Measurements from ENCODE around the gene RFLNA. TPM values are rescaled to one million over a fixed set of nuclear protein-coding genes. Genes with fewer than 3 reads are reported as not detected.

RFLNA gene
- polyA plus RNA-seq, 1 donor from 2014 or later: 9.6 TPM

DNA sequence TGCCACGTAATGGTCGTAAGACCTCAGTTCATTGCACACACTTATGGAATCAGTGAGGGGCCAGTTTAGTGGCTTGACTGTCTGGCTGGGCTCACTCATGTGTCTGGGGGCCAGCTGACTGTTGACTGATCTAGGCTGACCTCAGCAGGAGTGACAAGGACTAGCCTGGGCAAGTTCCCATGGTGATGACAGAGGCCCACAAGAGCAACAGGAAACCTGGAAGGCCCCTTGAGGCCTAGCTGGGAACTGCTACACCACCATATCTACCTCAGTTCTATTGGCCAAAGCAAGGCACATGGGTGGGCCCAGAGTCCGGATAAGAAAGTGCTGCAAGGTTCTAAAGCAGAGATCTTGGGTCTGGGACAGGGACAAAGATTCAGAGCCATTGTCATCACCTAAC is 21.3 kb upstream of the RFLNA start:
- no peaks in the 10 kb centered on the region for H4K20me1 ChIP-seq (ENCODE audit: insufficient read depth)
- no peak overlapping the region for H3K9ac ChIP-seq (ENCODE audit: low read length)
- H3K9me3 ChIP-seq (ENCODE audit: low read length): no peaks in the 10 kb centered on the region
- H3K4me3 ChIP-seq (ENCODE audit: low read length): no peak overlapping the region
- H3K27me3 ChIP-seq (ENCODE audit: insufficient read depth, low read depth, low read length): no peaks in the 10 kb centered on the region
- no peaks in the 10 kb centered on the region for H3K79me2 ChIP-seq (replicated peaks; ENCODE audit: insufficient read depth, low read length)
- no peak overlapping the region for H2AFZ ChIP-seq (ENCODE audit: low read depth, low read length)
- H3K27ac ChIP-seq (ENCODE audit: low read length): no peak overlapping the region
- no peak overlapping the region for H3K4me2 ChIP-seq (ENCODE audit: low read length)
- no peaks in the 10 kb centered on the region for H3K9me2 ChIP-seq (ENCODE audit: insufficient read depth, low read length)
- no peaks in the 10 kb centered on the region for H3K36me3 ChIP-seq (ENCODE audit: insufficient read depth, low read length)
- no peaks in the 10 kb centered on the region for H3F3A ChIP-seq (ENCODE audit: insufficient read depth, low read length, poor library complexity, severe bottlenecking)
- TF ChIP-seq RAD21 (conservative IDR thresholded peaks at IDR 0.05) (no peak), EZH2 (IDR thresholded peaks at IDR 0.05; ENCODE audit: borderline replicate concordance, insufficient read depth, low read length, poor library complexity, severe bottlenecking) (no peak), SMC3 (conservative IDR thresholded peaks at IDR 0.05; ENCODE audit: poor library complexity) (no peak), POLR2AphosphoS5 (IDR thresholded peaks at IDR 0.05) (no peak), TAF1 (IDR thresholded peaks at IDR 0.05; ENCODE audit: low read depth) (no peak), EP300 (conservative IDR thresholded peaks at IDR 0.05; ENCODE audit: poor library complexity, severe bottlenecking) (no peak), MXI1 (conservative IDR thresholded peaks at IDR 0.05; ENCODE audit: poor library complexity, severe bottlenecking) (no peak), CTCF (IDR thresholded peaks at IDR 0.05; ENCODE audit: poor library complexity, severe bottlenecking) (no peak), REST (IDR thresholded peaks at IDR 0.05; ENCODE audit: borderline replicate concordance) (no peak)

DNA sequence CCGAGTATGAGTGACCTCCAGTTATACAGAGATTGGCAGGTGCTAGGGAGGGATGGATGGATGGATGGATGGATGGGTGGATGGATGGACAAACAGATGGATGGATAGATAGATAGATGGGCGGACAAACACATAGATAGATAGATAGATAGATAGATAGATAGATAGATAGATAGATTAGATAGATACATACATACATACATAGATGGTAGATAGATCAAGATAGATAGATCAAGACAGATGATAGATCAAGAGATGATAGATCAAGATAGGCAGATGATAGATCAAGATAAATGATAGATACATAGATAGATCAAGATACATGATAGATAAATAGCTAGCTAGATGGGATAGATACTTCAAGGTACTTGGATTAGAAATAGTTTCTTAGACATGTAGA is 18.6 kb upstream of the RFLNA start:
- Histone ChIP-seq H3K9ac (ENCODE audit: low read length) (no peak overlapping the region), H3K79me2 (replicated peaks; ENCODE audit: insufficient read depth, low read length) (no peaks in the 10 kb centered on the region), H3K4me3 (ENCODE audit: low read length) (no peak overlapping the region), H3F3A (ENCODE audit: insufficient read depth, low read length, poor library complexity, severe bottlenecking) (no peaks in the 10 kb centered on the region), H3K9me3 (ENCODE audit: low read length) (no peaks in the 10 kb centered on the region), H2AFZ (ENCODE audit: low read depth, low read length) (no peak overlapping the region), H3K9me2 (ENCODE audit: insufficient read depth, low read length) (no peaks in the 10 kb centered on the region), H3K27me3 (ENCODE audit: insufficient read depth, low read depth, low read length) (no peaks in the 10 kb centered on the region), H3K27ac (ENCODE audit: low read length) (no peak overlapping the region), H4K20me1 (ENCODE audit: insufficient read depth) (no peaks in the 10 kb centered on the region), H3K36me3 (ENCODE audit: insufficient read depth, low read length) (no peaks in the 10 kb centered on the region), H3K4me2 (ENCODE audit: low read length) (no peak overlapping the region)
- TF ChIP-seq SMC3 (conservative IDR thresholded peaks at IDR 0.05; ENCODE audit: poor library complexity) (no peak), RAD21 (conservative IDR thresholded peaks at IDR 0.05) (no peak), TAF1 (IDR thresholded peaks at IDR 0.05; ENCODE audit: low read depth) (no peak), CTCF (IDR thresholded peaks at IDR 0.05; ENCODE audit: poor library complexity, severe bottlenecking) (no peak), MXI1 (conservative IDR thresholded peaks at IDR 0.05; ENCODE audit: poor library complexity, severe bottlenecking) (no peak), EZH2 (IDR thresholded peaks at IDR 0.05; ENCODE audit: borderline replicate concordance, insufficient read depth, low read length, poor library complexity, severe bottlenecking) (no peak), POLR2AphosphoS5 (IDR thresholded peaks at IDR 0.05) (no peak), REST (IDR thresholded peaks at IDR 0.05; ENCODE audit: borderline replicate concordance) (no peak), EP300 (conservative IDR thresholded peaks at IDR 0.05; ENCODE audit: poor library complexity, severe bottlenecking) (no peak)
